Esophagus muscularis mucosa (tissue), 4 donors: ENCODE results near the gene ZNF644. TPM values are rescaled to one million over a fixed set of nuclear protein-coding genes. Genes with fewer than 3 reads are reported as not detected.

ENCODE experiments used
- DNase-seq: peaks from one replicate; pipeline ENCODE4 v3.0.0-alpha.2; 2017; ENCODE audit errors: extremely low spot score
- H3K27ac ChIP-seq, 4 donors: fragments of 200-600 bp; sonication (generic); replicated peaks in 1 of 4; 1 replicate in 3 of 4; 2 replicates in 1 of 4; pipeline ENCODE4 v1.5.1; 2016 to 2019; ENCODE audit warnings: mild to moderate bottlenecking in 1 of 4
- H3K27me3 ChIP-seq, 4 donors: fragments of 200-600 bp; sonication (generic); one replicate each; pipeline versions ENCODE4 v1.5.1 to v1.6.0; 2016 to 2019
- H3K36me3 ChIP-seq, 4 donors: fragments of 200-600 bp; sonication (generic); one replicate each; pipeline ENCODE4 v1.5.1; 2016 to 2019
- H3K4me1 ChIP-seq, 4 donors: fragments of 200-600 bp; sonication (generic); one replicate each; pipeline ENCODE4 v1.5.1; 2016 to 2019
- H3K4me3 ChIP-seq, 4 donors: fragments of 200-600 bp; sonication (generic); 1 replicate in 2 of 4; 2 replicates in 2 of 4; pipeline ENCODE4 v1.5.1; 2016 to 2019; ENCODE audit warnings: mild to moderate bottlenecking in 4 of 4, moderate library complexity in 1 of 4
- H3K9me3 ChIP-seq, 4 donors: fragments of 200-600 bp; sonication (generic); 1 replicate in 3 of 4; 2 replicates in 1 of 4; pipeline ENCODE4 v1.5.1; 2016 to 2019
- CTCF ChIP-seq, 3 experiments: fragments of 200-600 bp in 2 of 3; fragments of 450-650 bp in 1 of 3; sonication (generic) in 2 of 3; IDR thresholded peaks; one replicate each; pipeline ENCODE4 v1.5.1; 2017 to 2019; ENCODE audit warnings: antibody characterized with exemption in 3 of 3, mild to moderate bottlenecking in 2 of 3, moderate library complexity in 1 of 3
- EP300 ChIP-seq: sonication (generic); formaldehyde crosslinking; IDR thresholded peaks from one replicate; pipeline ENCODE4 v1.6.1; 2017; ENCODE audit warnings: antibody characterized with exemption
- POLR2A ChIP-seq: fragments of 450-650 bp; IDR thresholded peaks from one replicate; pipeline ENCODE4 v1.6.1; 2017; ENCODE audit warnings: antibody characterized with exemption, moderate library complexity, mild to moderate bottlenecking, low read depth
- POLR2AphosphoS5 ChIP-seq, 2 donors: sonication (generic); formaldehyde crosslinking; IDR thresholded peaks; one replicate each; pipeline ENCODE4 v1.6.1; 2017; ENCODE audit warnings: antibody characterized with exemption in 2 of 2
- WGBS: methylation state at CpG from one replicate; pipeline ENCODE4 v1.1.5; 2018; 5-methylcytosine and 5-hydroxymethylcytosine counted together
- intact Hi-C: fragments of 100-400 bp; cut with DNase I; formaldehyde crosslinking; loops from one replicate; pipeline ENCODE4 v1.15.1; 2023
- total RNA-seq, 4 donors: library from RNA; depleted of rRNA; stranded (reverse); fragments of >200 nt; gene quantifications; one replicate each; pipeline versions ENCODE4 v1.1.0 to v1.2.1, GENCODE V29; 2016

The ZNF644 gene
- total RNA-seq, 4 donors from 2014 or later, result 44.8 to 64.8 (median 45.2) TPM

- intact Hi-C loops, result no loop called here
- Histone ChIP-seq H3K36me3 (no peaks in the 10 kb centered on the region), H3K27me3 (no peaks in the 10 kb centered on the region), H3K9me3 (peaks cover 0 to 24% (median 13%) of the 10 kb centered on the region in 4 donors), H3K27ac (no peak overlapping the region), H3K4me3 (no peak overlapping the region), H3K4me1 (no peaks in the 10 kb centered on the region)
- DNase-seq, result no peak
- no peak for TF ChIP-seq EP300
These were observed 140.8 kb downstream of the ZNF644 start for GRCh38 chr1:90881034-90881433.

GRCh38 chr1:90879281-90879680 lies 142.6 kb downstream of the ZNF644 start:
- no peaks in the 10 kb centered on the region for H3K4me1 ChIP-seq
- no peak overlapping the region for H3K4me3 ChIP-seq
- H3K9me3 ChIP-seq, result peaks cover 0 to 24% (median 13%) of the 10 kb centered on the region in 4 donors
- no peaks in the 10 kb centered on the region for H3K36me3 ChIP-seq
- DNase-seq, result no peak
- intact Hi-C loops, result no loop called here
- WGBS, result 89% methylated on average over 1 of the region's 1 CpG
- no peak overlapping the region for H3K27ac ChIP-seq
- TF ChIP-seq EP300, result no peak
- TF ChIP-seq POLR2AphosphoS5 (IDR thresholded peaks at IDR 0.05), result no peak
- TF ChIP-seq CTCF (IDR thresholded peaks at IDR 0.05), result no peak
- TF ChIP-seq POLR2A, result no peak
- H3K27me3 ChIP-seq, result no peaks in the 10 kb centered on the region

GRCh38 chr1:90876101-90876500 lies 145.7 kb downstream of the ZNF644 start:
- 78% methylated on average over 3 of the region's 3 CpGs for WGBS
- Histone ChIP-seq H3K27me3 (no peaks in the 10 kb centered on the region), H3K9me3 (peaks cover 0 to 24% (median 13%) of the 10 kb centered on the region in 4 donors), H3K36me3 (no peaks in the 10 kb centered on the region), H3K4me1 (no peaks in the 10 kb centered on the region), H3K4me3 (no peak overlapping the region), H3K27ac (no peak overlapping the region)
- intact Hi-C loops, result no loop called here
- no peak for TF ChIP-seq EP300
- no peak for DNase-seq
